ENCODE data around the gene NIPSNAP3A.
"Not testable (repeated sequence)": the region's sequence is repeated elsewhere in the genome, so short reads cannot be mapped to it uniquely, and the experiment has no call there.

GRCh38 chr9:104769029-104769428 lies 21.5 kb downstream of the NIPSNAP3A start:
- TF ChIP-seq CTCF (IDR thresholded peaks at IDR 0.05 in 2 of 3, conservative IDR thresholded peaks at IDR 0.05 in 1 of 3; ENCODE audit: borderline replicate concordance in 1 of 3, insufficient read depth in 1 of 3, low read depth in 2 of 3, low read length in 2 of 3); EZH2 (IDR thresholded peaks at IDR 0.05); POLR2A (IDR thresholded peaks at IDR 0.05; ENCODE audit: borderline replicate concordance, extremely low read depth, insufficient read depth, insufficient read length); SIN3A (IDR thresholded peaks at IDR 0.05; ENCODE audit: low read depth); ZFX (IDR thresholded peaks at IDR 0.05); ZBTB33 (IDR thresholded peaks at IDR 0.05; ENCODE audit: extremely low read depth, insufficient replicate concordance, low read length): not testable (repeated sequence)

Data from HCT116 (cell line).